Endodermal cell (in vitro differentiated cells): ENCODE data around the gene CCDC9. TPM values are rescaled to one million over a fixed set of nuclear protein-coding genes. Genes with fewer than 3 reads are reported as not detected.

Experiments used
- DNase-seq: peaks from one replicate; pipeline ENCODE4 v3.0.0-alpha.2; 2017
- H3K27ac ChIP-seq: 2 replicates; pipeline ENCODE4 v1.5.1; 2013; ENCODE audit warnings: mild to moderate bottlenecking, low read depth, low read length, moderate library complexity
- H3K27me3 ChIP-seq: 2 replicates; pipeline ENCODE4 v1.6.1; 2013; ENCODE audit warnings: mild to moderate bottlenecking, low read length, moderate library complexity; ENCODE audit not compliant: insufficient read depth, control insufficient read depth, poor library complexity, severe bottlenecking
- H3K36me3 ChIP-seq: 2 replicates; pipeline ENCODE4 v1.7.0; 2013; ENCODE audit warnings: mild to moderate bottlenecking, low read length, moderate library complexity; ENCODE audit not compliant: control insufficient read depth, insufficient read depth
- H3K4me1 ChIP-seq: one replicate; pipeline ENCODE4 v1.7.0; 2013; ENCODE audit warnings: low read length; ENCODE audit not compliant: control insufficient read depth, insufficient read depth
- H3K4me3 ChIP-seq: 2 replicates; pipeline ENCODE4 v1.5.1; 2013; ENCODE audit warnings: mild to moderate bottlenecking, low read length, moderate library complexity
- H3K9ac ChIP-seq: 2 replicates; pipeline ENCODE4 v1.6.1; 2013; ENCODE audit warnings: mild to moderate bottlenecking, low read length, moderate library complexity; ENCODE audit not compliant: poor library complexity, severe bottlenecking; ENCODE audit errors: extremely low read depth
- H3K9me3 ChIP-seq: 2 replicates; pipeline ENCODE4 v1.6.1; 2013; ENCODE audit warnings: mild to moderate bottlenecking, low read length, moderate library complexity; ENCODE audit not compliant: control insufficient read depth
- H3K27ac Mint-ChIP-seq: 2 replicates; pipeline ENCODE4 v1.8.0; 2020; ENCODE audit warnings: mixed read lengths
- H3K27me3 Mint-ChIP-seq: 2 replicates; pipeline ENCODE4 v1.8.0; 2021; ENCODE audit warnings: mild to moderate bottlenecking, mixed read lengths; ENCODE audit not compliant: insufficient read depth
- H3K36me3 Mint-ChIP-seq: 2 replicates; pipeline ENCODE4 v1.8.0; 2020; ENCODE audit warnings: low read depth, mixed read lengths
- H3K4me1 Mint-ChIP-seq: 2 replicates; pipeline ENCODE4 v1.8.0; 2020; ENCODE audit warnings: mixed read lengths
- H3K4me3 Mint-ChIP-seq: 2 replicates; pipeline ENCODE4 v1.8.0; 2020; ENCODE audit warnings: mild to moderate bottlenecking, moderate library complexity, mixed read lengths
- H3K9me3 Mint-ChIP-seq: 2 replicates; pipeline ENCODE4 v1.8.0; 2020; ENCODE audit warnings: mild to moderate bottlenecking, mixed read lengths
- CTCF ChIP-seq: fragments of 200-600 bp; sonication (generic); conservative IDR thresholded peaks from 2 replicates; pipeline ENCODE4 v1.5.0; 2021; ENCODE audit warnings: antibody characterized with exemption, mild to moderate bottlenecking
- WGBS, 2 experiments: methylation state at CpG; one replicate each; pipeline versions ENCODE4 v1.1.5 to v1.1.7; 2013; ENCODE audit warnings: missing lambda C conversion rate in 2 of 2, mixed read lengths in 1 of 2; ENCODE audit not compliant: insufficient coverage in 1 of 2, insufficient read length in 1 of 2; 5-methylcytosine and 5-hydroxymethylcytosine counted together
- total RNA-seq, 2 donors: library from RNA; stranded (reverse); fragmentation: NEBNext Ultra II Directional in 1 of 2; extraction: Animal tissue kit (Norgen Biotek cat#: 25700) in 1 of 2; gene quantifications; 2 replicates in 1 of 2; 3 replicates in 1 of 2; pipeline ENCODE4 v1.2.1, GENCODE V29; 2021

Gene CCDC9
- total RNA-seq, 2 donors from 2014 or later = 33.8 to 46.2 TPM

- H3K4me3 Mint-ChIP-seq = no peak overlapping the region
- no peak overlapping the region for H3K4me3 ChIP-seq
- no peak overlapping the region for H3K27ac ChIP-seq
- H3K36me3 Mint-ChIP-seq = no peaks in the 10 kb centered on the region
- DNase-seq = no peak
- no peak for TF ChIP-seq CTCF
- peaks cover 4% of the 10 kb centered on the region for H3K4me1 Mint-ChIP-seq
- no peaks in the 10 kb centered on the region for H3K27me3 ChIP-seq
- H3K9me3 ChIP-seq = no peaks in the 10 kb centered on the region
- no peak overlapping the region for H3K27ac Mint-ChIP-seq
- WGBS, 2 experiments = 93% methylated on average over 3 to 5 of the region's 5 CpGs
- H3K9ac ChIP-seq = no peak overlapping the region
- H3K27me3 Mint-ChIP-seq = peaks cover 2% of the 10 kb centered on the region
- no peaks in the 10 kb centered on the region for H3K36me3 ChIP-seq
- H3K9me3 Mint-ChIP-seq = peaks cover 3% of the 10 kb centered on the region
- no peaks in the 10 kb centered on the region for H3K4me1 ChIP-seq
These were observed 56.2 kb downstream of the CCDC9 start for GRCh38 chr19:47312366-47313006.

GRCh38 chr19:47313754-47314295, 57.5 kb downstream of the CCDC9 start:
- Mint-ChIP-seq H3K27ac (no peak overlapping the region), H3K4me1 (peaks cover 4% of the 10 kb centered on the region), H3K27me3 (peaks cover 2% of the 10 kb centered on the region), H3K36me3 (no peaks in the 10 kb centered on the region), H3K4me3 (no peak overlapping the region), H3K9me3 (peaks cover 3% of the 10 kb centered on the region)
- no peaks in the 10 kb centered on the region for H3K36me3 ChIP-seq
- WGBS, 2 experiments = 91 to 92% methylated on average over 9 to 10 of the region's 10 CpGs
- no peak overlapping the region for H3K27ac ChIP-seq
- H3K4me1 ChIP-seq = no peaks in the 10 kb centered on the region
- DNase-seq = no peak
- no peak for TF ChIP-seq CTCF
- H3K9me3 ChIP-seq = no peaks in the 10 kb centered on the region
- H3K4me3 ChIP-seq = no peak overlapping the region
- H3K27me3 ChIP-seq = no peaks in the 10 kb centered on the region
- H3K9ac ChIP-seq = no peak overlapping the region

GRCh38 chr19:47315125-47315821, 58.9 kb downstream of the CCDC9 start:
- 48 to 66% methylated on average over 11 to 12 of the region's 12 CpGs for WGBS, 2 experiments
- H3K36me3 Mint-ChIP-seq = no peaks in the 10 kb centered on the region
- no peak overlapping the region for H3K27ac Mint-ChIP-seq
- Histone ChIP-seq H3K4me3 (no peak overlapping the region), H3K36me3 (no peaks in the 10 kb centered on the region), H3K9me3 (no peaks in the 10 kb centered on the region), H3K27me3 (no peaks in the 10 kb centered on the region), H3K27ac (no peak overlapping the region), H3K4me1 (no peaks in the 10 kb centered on the region), H3K9ac (no peak overlapping the region)
- peaks cover 2% of the 10 kb centered on the region for H3K27me3 Mint-ChIP-seq
- peak; percentile 77 for DNase-seq
- H3K4me3 Mint-ChIP-seq = no peak overlapping the region
- TF ChIP-seq CTCF = no peak
- peaks cover 3% of the 10 kb centered on the region for H3K9me3 Mint-ChIP-seq
- peaks cover 4% of the 10 kb centered on the region for H3K4me1 Mint-ChIP-seq
